GM13977 (cell line): ENCODE measurements around the gene DAZAP2.
"Not testable (repeated sequence)": the region's sequence is repeated elsewhere in the genome, so short reads cannot be mapped to it uniquely, and the experiment has no call there.

Experiments
- DNase-seq: peaks from one replicate; pipeline ENCODE4 v3.0.0; 2012; ENCODE audit warnings: low spot score
- in situ Hi-C: fragments of 300-500 bp; cut with MboI; formaldehyde crosslinking; loops from one replicate; pipeline ENCODE4 v1.12.0; 2022; ENCODE audit warnings: low sequenced_read_pairs, low pct_unique_long_range_greater_than_20kb, mixed read lengths, inconsistent platforms; ENCODE audit not compliant: unreplicated experiment
- TF ChIP-seq, protein P1 (sequence below): IDR thresholded peaks from 2 replicates; pipeline ENCODE4 v1.5.1; 2012; ENCODE audit warnings: mild to moderate bottlenecking, control low read depth; ENCODE audit not compliant: insufficient read depth; ENCODE audit errors: extremely low read depth, missing control alignments

The DAZAP2 gene

DNA sequence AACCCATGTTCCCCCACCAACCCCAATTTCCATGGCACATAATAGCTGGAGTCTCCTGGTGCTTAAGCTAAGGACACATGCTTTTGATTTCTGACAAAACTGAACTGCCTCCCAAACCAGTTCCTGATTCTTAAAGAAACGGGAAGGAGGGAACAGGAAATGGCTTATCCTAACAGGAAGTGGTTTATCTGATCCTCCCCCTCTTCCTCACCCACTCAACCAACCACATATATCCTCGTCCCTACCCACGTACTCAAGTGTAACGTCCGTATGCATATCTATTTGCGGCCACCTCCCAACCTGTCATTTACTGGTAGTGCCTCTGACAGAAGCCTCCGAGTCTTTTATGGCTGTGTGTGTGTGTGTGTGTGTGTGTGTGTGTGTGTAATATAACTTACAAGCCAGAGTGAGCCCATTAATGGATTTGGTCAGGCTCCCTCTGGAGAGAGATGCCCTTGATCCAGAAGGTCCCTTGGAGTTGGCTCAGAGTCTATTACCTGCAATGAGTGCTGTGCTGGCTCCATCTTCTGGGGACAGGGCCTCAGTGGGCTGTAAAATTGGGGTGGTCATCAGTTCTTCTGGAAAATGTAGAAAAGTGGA lies 7.7 kb downstream of the DAZAP2 start:
- TF ChIP-seq, protein P1, sequence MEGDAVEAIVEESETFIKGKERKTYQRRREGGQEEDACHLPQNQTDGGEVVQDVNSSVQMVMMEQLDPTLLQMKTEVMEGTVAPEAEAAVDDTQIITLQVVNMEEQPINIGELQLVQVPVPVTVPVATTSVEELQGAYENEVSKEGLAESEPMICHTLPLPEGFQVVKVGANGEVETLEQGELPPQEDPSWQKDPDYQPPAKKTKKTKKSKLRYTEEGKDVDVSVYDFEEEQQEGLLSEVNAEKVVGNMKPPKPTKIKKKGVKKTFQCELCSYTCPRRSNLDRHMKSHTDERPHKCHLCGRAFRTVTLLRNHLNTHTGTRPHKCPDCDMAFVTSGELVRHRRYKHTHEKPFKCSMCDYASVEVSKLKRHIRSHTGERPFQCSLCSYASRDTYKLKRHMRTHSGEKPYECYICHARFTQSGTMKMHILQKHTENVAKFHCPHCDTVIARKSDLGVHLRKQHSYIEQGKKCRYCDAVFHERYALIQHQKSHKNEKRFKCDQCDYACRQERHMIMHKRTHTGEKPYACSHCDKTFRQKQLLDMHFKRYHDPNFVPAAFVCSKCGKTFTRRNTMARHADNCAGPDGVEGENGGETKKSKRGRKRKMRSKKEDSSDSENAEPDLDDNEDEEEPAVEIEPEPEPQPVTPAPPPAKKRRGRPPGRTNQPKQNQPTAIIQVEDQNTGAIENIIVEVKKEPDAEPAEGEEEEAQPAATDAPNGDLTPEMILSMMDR, result peak; percentile 30
- no peak for DNase-seq
- in situ Hi-C loops, result no loop called here

DNA sequence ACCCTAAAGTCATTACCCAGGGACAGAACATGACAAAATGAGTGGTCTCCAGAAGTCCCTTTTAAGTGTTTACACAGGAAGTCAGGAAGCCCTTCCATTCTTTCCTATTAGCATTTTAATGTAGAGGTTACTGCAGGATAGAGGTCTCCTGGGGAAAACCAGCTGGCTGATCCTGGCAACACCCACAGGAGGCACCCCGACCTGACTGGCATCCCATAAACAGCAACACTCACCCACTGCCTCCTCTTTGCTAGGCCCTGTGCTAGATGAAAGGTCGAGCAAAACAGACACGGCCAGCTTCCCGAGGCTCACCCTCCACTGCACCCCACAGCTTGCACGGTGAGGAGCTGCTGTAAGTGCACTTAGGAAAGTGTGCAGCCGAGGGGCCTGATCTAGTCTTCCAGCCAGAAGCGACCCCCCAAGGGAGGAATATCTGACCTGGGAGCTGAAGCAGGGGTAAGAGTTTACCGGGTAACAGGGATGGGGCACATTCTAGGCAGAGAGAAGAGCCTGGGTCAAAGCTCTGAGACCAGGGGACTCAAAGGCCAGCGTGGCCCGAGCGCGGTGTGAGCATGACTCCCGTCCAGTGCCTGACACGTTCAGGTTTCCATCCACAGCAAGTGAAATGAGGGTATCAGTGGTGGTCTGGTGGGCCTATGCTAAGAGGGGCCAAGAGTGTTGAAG lies 9.0 kb downstream of the DAZAP2 start:
- TF ChIP-seq, protein P1, result no peak
- in situ Hi-C loops, result no loop called here
- no peak for DNase-seq

DNA sequence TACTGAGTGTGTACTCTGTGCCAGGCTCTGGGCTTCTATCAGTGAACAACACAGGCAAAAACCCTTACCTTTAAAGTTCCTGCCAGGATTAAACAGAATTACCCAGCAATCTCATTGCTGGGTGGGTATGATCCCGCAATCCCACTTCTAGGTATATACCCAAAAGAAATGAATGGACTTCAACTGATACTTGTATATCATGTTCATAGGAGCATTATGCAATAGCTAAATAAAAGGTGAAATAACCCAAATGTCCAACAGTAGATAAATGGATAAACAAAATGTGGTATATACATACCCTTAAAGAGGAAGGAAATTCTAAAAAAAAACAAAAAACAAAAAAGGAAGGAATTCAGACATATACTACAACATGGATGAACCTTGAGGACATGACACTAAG lies 14.7 kb downstream of the DAZAP2 start:
- TF ChIP-seq, protein P1, result no peak
- in situ Hi-C loops, result no loop called here
- no peak for DNase-seq

DNA sequence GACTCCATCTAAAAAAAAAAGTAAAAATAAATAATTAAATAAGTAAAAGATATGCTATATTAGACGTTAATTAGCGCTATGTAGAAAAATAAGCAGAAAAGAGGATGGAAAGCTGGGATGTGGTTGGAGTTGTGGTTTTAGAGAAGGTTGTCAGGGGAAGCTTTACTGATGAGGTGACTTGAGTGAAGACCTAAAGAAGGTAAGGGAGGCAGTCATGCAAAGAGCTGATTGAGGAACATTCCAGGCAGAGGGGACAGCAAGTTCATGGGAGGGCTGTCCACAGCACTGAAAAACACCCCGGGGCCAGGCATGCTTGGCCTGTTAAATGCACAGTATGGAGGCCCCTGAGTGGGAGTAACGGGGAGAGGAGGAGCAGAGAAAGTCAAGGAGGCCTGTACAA lies 15.9 kb downstream of the DAZAP2 start:
- TF ChIP-seq, protein P1, result no peak
- in situ Hi-C loops, result no loop called here
- no peak for DNase-seq

DNA sequence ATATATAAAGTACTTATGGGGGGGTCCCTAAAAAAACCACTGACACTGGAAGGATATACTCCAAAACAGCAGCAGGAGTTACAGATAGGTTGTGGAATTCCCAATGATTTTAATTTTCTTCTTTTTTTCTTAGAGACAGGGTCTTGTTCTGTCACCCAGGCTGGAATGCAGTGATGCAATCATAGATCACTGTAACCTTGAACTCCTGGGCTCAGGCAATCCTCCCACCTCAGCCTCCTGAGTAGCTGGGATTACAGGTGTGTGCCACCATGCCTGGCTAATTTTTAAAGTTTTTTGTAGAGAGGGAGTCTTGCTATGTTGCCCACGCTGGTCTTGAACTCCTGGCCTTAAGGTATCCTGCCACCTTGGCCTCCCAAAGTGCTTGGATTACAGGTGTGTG lies 21.0 kb downstream of the DAZAP2 start:
- DNase-seq, in situ Hi-C loops: not testable (repeated sequence)

DNA sequence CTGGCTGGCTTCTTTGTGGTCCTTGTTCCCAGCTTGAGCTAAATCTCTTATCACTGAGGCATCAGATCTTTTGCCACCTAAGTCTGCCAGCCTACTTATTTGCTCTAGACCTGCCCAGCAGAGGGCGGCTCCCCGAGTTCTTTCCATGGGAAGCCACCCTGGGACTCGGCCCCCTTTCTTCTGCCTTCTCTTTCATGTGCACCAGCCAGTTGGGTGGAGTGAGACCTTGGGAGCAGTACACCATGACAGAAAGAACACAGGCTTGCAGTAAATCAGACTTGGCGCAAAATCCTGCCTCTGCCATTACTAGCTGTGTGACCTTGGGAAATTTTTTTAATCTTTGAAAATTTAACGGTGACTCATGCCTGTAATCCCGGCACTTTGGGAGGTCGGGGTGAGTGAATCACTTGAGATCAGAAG lies 24.1 kb downstream of the DAZAP2 start:
- DNase-seq, result no peak
- in situ Hi-C loops, result no loop called here
- TF ChIP-seq, protein P1, result peak; percentile 16

DNA sequence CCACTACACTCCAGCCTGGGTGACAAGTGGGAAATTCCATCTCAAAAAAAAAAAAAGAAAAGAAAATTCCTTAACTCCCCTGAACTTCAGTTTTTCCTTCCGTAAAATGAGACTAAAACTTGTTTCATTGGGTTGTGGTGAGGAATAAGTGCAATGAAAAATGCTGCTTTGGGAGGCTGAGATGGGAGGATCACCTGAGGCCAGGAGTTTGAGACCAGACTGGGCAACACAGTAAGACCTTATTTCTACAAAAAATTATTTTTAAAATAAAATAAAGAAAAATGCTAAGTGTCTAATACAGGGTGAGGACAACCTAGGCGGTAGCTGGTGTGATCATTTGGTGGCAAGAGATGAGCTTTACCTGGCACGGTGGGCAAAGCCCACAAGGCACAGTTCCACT lies 24.7 kb downstream of the DAZAP2 start:
- TF ChIP-seq, protein P1, result no peak
- in situ Hi-C loops, result no loop called here
- no peak for DNase-seq
